ENCODE measurements around the gene KCNQ1.

Gene KCNQ1

GRCh38 chr11:2825889-2826678 is 381.3 kb downstream of the KCNQ1 start:
- DNase-seq (ENCODE audit: low read depth in 2 of 2), result no peak

- no peak for DNase-seq (ENCODE audit: low read depth in 2 of 2)
These were observed 381.9 kb downstream of the KCNQ1 start for GRCh38 chr11:2826679-2827056.

DNA sequence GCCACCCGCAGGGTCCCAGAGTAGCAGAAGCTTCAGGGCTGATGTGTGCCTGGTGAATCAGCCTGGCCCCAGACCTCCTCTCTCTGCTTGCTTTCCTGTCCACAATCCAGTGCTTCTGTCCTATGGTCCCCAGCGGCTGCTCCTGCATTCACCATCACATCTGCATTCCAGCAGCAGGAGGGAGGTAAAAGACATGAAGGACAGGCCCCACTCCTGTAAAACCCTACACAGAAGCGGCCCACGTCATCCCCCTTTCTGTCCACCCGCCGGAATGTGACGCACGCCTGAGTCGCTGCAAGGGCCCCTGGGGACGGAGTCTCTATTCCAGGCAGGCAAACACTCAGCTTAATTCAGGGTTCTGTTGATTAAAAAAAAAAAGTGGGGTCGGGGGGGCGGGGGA is 382.4 kb downstream of the KCNQ1 start:
- no peak for DNase-seq (ENCODE audit: low read depth in 2 of 2)

DNA sequence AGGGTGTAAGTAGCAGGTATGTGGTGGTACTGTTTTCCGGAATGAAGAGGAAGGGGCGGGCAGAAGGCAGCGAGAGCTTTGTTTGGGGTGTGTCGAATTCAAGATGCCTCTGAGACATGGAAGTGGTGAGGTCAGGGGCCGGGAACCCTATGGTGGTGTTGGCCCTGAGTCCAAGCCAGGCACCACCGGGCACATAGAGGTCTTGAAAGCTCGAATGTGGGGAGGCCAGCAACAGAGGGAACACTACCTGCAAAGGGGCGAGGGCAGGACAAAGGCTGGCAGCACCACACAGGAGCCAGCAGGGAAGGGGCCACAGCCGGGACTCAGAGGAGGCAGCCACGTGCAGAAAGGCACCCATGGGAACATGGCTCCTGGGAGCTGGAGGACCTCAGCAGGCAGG is 383.0 kb downstream of the KCNQ1 start:
- DNase-seq (ENCODE audit: low read depth in 2 of 2), result no peak

GRCh38 chr11:2828585-2829330 is 383.9 kb downstream of the KCNQ1 start:
- DNase-seq (ENCODE audit: low read depth in 2 of 2), result no peak

- DNase-seq (ENCODE audit: low read depth in 2 of 2), result no peak
These were observed 385.4 kb downstream of the KCNQ1 start for GRCh38 chr11:2830030-2830812.

- DNase-seq (ENCODE audit: low read depth in 2 of 2), result no peak
These were observed 386.1 kb downstream of the KCNQ1 start for GRCh38 chr11:2830886-2831285.

GRCh38 chr11:2831781-2832532 is 387.1 kb downstream of the KCNQ1 start:
- no peak for DNase-seq (ENCODE audit: low read depth in 2 of 2)

- DNase-seq (ENCODE audit: low read depth in 2 of 2), result no peak
These were observed 387.8 kb downstream of the KCNQ1 start for GRCh38 chr11:2832533-2833020.

- no peak for DNase-seq (ENCODE audit: low read depth in 2 of 2)
These were observed 388.4 kb downstream of the KCNQ1 start for GRCh38 chr11:2833051-2833715.

- DNase-seq (ENCODE audit: low read depth in 2 of 2), result no peak
These were observed 389.1 kb downstream of the KCNQ1 start for GRCh38 chr11:2833716-2834502.

GRCh38 chr11:2834503-2835273 is 389.9 kb downstream of the KCNQ1 start:
- DNase-seq (ENCODE audit: low read depth in 2 of 2), result no peak

- no peak for DNase-seq (ENCODE audit: low read depth in 2 of 2)
These were observed 390.5 kb downstream of the KCNQ1 start for GRCh38 chr11:2835296-2835695.

- DNase-seq (ENCODE audit: low read depth in 2 of 2), result no peak
These were observed 390.9 kb downstream of the KCNQ1 start for GRCh38 chr11:2835751-2836150.

DNA sequence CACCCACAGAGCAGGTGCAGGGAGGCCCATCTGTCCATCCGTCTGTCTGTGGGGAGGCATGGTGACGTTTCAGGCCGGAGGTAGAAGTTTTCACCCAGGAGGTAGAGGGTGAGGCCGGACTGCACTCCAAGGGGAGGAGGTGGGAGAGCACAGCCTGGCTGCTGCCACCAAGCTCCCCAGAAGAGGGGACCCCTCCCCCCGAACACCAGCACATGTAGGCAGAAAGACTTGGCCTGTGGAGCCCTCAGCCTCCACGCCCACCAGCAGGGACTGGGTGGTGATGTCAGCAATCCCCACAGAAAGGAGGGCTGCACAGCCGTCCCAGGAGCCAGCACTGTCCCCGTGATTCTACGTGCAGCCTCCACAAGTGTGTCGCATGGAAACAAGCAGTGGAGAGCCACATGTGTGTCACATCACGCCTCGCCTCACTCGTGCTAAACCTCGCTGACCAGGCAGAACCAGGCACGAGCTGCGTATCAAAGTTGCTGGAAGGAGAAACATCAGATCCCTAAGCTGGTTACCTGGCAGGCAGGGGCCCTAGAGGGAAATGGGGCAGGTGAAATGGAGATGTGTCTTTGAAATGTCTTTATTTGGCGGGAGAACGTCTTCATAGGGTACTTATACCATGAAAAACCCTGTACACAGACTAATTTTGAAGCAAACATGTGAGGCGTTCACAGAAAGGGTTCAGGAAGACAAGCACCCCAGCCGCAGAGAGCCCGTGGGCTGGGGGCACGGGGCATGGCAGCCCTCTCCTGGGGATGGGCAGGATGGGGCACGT is 391.7 kb downstream of the KCNQ1 start:
- DNase-seq (ENCODE audit: low read depth in 2 of 2), result no peak

DNA sequence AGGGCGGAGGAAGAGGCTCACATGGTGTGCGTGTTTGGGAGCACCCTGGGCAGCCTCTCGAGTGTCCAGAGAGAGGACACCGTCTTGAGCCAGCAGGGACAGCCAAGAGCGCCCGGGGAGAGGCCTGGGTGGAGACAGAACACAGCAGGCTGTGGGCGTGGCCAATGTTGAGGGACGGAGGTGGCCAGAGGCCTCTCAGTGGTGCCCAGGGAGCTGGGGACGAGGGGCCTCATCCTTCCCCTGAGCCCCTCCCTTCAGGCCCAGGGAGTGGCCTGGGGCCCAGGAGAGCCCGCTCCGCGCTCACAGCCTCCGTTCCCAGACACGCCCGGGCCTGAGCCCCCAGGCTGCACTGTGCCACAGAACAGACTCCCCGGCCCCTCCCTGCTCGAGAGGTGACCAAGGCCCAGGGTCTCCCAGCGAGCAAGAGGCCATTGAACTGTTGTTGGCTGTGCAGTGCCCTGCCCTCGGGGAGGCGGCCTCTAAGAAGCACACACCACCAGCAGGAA is 392.3 kb downstream of the KCNQ1 start:
- DNase-seq (ENCODE audit: low read depth in 2 of 2), result no peak

DNA sequence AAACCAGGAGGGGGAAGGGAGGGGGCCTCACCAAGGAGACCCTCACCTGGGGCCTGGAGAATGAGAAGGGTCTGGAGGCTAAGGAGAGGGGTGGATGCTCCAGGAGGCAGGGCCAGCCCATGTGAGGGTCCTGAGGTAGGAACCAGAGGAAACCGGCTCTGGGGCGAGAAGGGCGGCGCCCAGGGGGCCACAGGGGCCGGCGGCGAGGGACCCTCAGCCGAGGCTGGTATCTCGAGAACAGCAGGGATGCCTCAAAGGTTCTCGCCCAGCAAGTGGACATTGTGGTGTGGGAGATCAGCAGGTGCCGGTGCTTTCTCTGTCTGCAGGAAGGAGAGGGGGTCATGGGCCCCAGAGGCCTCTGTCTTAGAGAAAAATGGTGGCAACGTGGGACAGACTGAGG is 392.8 kb downstream of the KCNQ1 start:
- DNase-seq (ENCODE audit: low read depth in 2 of 2), result no peak

- no peak for DNase-seq (ENCODE audit: low read depth in 2 of 2)
These were observed 393.3 kb downstream of the KCNQ1 start for GRCh38 chr11:2838091-2838490.

All from stimulated activated CD8-positive, alpha-beta memory T cell treated with anti-CD3 and anti-CD28 coated beads, Interleukin-15, amount 100 ng/mL, for 4 hours (primary cell).